IPS-18a (cell line): Measurements from ENCODE around the gene SEMA4D.
A peak's percentile ranks its signal among the peaks of the same experiment; 100 is the strongest.

Experiments
- H3K27ac ChIP-seq: one replicate; pipeline ENCODE4 v1.5.1; 2013; ENCODE audit warnings: low read length
- H3K27me3 ChIP-seq: one replicate; pipeline ENCODE4 v1.6.1; 2013; ENCODE audit warnings: mild to moderate bottlenecking, low read length; ENCODE audit not compliant: control insufficient read depth, insufficient read depth
- H3K36me3 ChIP-seq: one replicate; pipeline ENCODE4 v1.6.1; 2013; ENCODE audit warnings: low read depth, low read length; ENCODE audit not compliant: control insufficient read depth
- H3K4me1 ChIP-seq: one replicate; pipeline ENCODE4 v1.6.1; 2013; ENCODE audit warnings: low read depth, low read length; ENCODE audit not compliant: control insufficient read depth
- H3K4me3 ChIP-seq: one replicate; pipeline ENCODE4 v1.5.1; 2013; ENCODE audit warnings: low read length
- H3K9ac ChIP-seq: one replicate; pipeline ENCODE4 v1.6.1; 2013; ENCODE audit warnings: mild to moderate bottlenecking, low read length, moderate library complexity
- H3K9me3 ChIP-seq: one replicate; pipeline ENCODE4 v1.6.1; 2013; ENCODE audit warnings: low read depth, low read length; ENCODE audit not compliant: control insufficient read depth

Gene SEMA4D

GRCh38 chr9:89497978-89498851 lies at the start of gene SEMA4D:
TSS of gene SEMA4D (minus strand) at chr9:89498113. CDS start at chr9:89405456, 92,657 bp downstream.
- H3K4me1 ChIP-seq: peaks cover 44% of the 10 kb centered on the region
- H3K9me3 ChIP-seq: no peaks in the 10 kb centered on the region
- H3K27me3 ChIP-seq: no peaks in the 10 kb centered on the region
- peak within 1 kb of the TSS; percentile 16 for H3K9ac ChIP-seq
- no peaks in the 10 kb centered on the region for H3K36me3 ChIP-seq
- no peak within 1 kb of the TSS for H3K27ac ChIP-seq
- H3K4me3 ChIP-seq: peak within 1 kb of the TSS; percentile 66

DNA sequence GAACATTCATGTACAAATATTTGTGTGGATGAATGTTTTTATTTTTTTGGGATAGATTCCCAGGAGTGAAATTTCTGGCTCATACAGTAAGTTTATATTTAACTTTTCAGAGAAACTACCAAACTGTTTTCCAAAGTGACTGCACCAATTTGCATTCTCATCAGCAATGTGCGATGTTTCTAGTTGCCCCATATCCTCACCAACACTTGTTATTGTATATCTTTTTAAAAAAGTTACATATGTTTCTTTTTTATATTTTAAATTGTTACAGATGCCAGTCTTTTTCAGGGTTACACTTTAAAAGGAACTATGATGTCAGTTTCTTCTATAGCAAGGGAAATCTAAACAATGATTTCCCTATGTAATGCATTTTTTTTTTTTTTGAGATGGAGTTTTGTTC lies 49.1 kb upstream of the SEMA4D start:
- no peak overlapping the region for H3K4me3 ChIP-seq
- H3K36me3 ChIP-seq: no peaks in the 10 kb centered on the region
- H3K9ac ChIP-seq: no peak overlapping the region
- no peaks in the 10 kb centered on the region for H3K9me3 ChIP-seq
- no peaks in the 10 kb centered on the region for H3K27me3 ChIP-seq
- H3K4me1 ChIP-seq: peaks cover 3% of the 10 kb centered on the region
- H3K27ac ChIP-seq: no peak overlapping the region

GRCh38 chr9:89544279-89544661 lies 46.4 kb upstream of the SEMA4D start:
- no peak overlapping the region for H3K27ac ChIP-seq
- H3K27me3 ChIP-seq: no peaks in the 10 kb centered on the region
- peaks cover 3% of the 10 kb centered on the region for H3K4me1 ChIP-seq
- H3K9me3 ChIP-seq: no peaks in the 10 kb centered on the region
- H3K4me3 ChIP-seq: no peak overlapping the region
- no peaks in the 10 kb centered on the region for H3K36me3 ChIP-seq
- no peak overlapping the region for H3K9ac ChIP-seq

DNA sequence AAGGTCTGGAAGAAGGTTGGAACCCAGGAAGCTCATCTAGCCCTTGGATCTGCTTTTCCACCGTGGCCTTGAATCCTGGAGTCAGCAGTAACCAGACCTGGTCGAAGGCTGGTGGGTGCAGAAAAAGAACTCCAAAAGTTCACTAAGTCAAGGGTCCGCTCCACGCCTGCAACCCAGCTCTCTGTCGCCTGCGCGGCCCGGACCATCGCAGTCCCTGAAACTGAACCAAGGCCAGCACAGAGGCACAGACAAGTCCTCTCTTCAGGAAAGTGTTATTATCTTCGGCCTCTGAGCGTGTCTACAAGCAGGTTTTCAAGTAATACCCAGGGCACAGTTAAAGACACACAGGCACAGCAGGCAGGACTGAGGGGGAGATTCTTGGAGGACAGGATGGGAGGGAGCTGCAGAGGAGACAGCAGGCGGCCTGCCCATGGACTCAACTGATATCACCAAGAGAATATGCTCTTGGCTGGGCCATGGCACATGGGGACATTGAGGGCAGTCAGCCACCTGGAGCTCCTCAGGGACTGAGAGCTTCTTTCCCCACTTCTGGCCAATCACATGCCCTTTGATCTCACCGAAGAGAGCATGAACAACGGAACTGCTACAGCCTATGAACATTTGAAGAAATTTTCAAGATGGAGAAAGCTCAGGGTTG lies 45.8 kb upstream of the SEMA4D start:
- H3K9ac ChIP-seq: no peak overlapping the region
- H3K36me3 ChIP-seq: no peaks in the 10 kb centered on the region
- H3K27me3 ChIP-seq: no peaks in the 10 kb centered on the region
- H3K9me3 ChIP-seq: no peaks in the 10 kb centered on the region
- no peak overlapping the region for H3K4me3 ChIP-seq
- peaks cover 3% of the 10 kb centered on the region for H3K4me1 ChIP-seq
- no peak overlapping the region for H3K27ac ChIP-seq

DNA sequence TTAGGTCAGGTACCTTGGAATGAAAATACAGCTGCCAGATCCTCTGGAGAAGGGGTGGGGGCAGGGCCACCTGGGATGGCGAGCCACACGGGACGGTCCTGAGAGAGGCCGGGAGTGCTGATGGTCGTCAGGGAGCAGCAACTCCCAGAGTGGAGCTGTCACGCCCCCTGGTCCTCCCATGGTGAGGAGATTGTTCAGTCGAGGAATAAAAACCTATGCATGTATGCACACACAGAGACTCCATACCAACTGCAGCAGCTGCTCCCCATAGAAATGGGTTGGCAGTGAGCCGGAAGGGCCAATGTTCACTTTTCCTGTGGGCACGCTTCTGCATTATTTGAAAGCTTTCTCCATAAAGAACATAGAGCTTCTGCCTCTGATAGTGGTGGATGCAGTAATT lies 45.2 kb upstream of the SEMA4D start:
- Histone ChIP-seq H3K27ac (no peak overlapping the region), H3K36me3 (no peaks in the 10 kb centered on the region), H3K4me1 (peaks cover 3% of the 10 kb centered on the region), H3K9ac (no peak overlapping the region), H3K4me3 (no peak overlapping the region), H3K27me3 (no peaks in the 10 kb centered on the region), H3K9me3 (no peaks in the 10 kb centered on the region)

GRCh38 chr9:89542401-89543021 lies 44.6 kb upstream of the SEMA4D start:
- Histone ChIP-seq H3K36me3 (no peaks in the 10 kb centered on the region), H3K9me3 (no peaks in the 10 kb centered on the region), H3K27ac (no peak overlapping the region), H3K4me3 (no peak overlapping the region), H3K9ac (no peak overlapping the region), H3K4me1 (peaks cover 3% of the 10 kb centered on the region), H3K27me3 (no peaks in the 10 kb centered on the region)

GRCh38 chr9:89541798-89542197 lies 43.9 kb upstream of the SEMA4D start:
- no peaks in the 10 kb centered on the region for H3K36me3 ChIP-seq
- H3K9ac ChIP-seq: no peak overlapping the region
- H3K27ac ChIP-seq: no peak overlapping the region
- no peak overlapping the region for H3K4me3 ChIP-seq
- H3K27me3 ChIP-seq: no peaks in the 10 kb centered on the region
- no peaks in the 10 kb centered on the region for H3K9me3 ChIP-seq
- H3K4me1 ChIP-seq: peaks cover 3% of the 10 kb centered on the region

GRCh38 chr9:89539374-89539773 lies 41.5 kb upstream of the SEMA4D start:
- Histone ChIP-seq H3K36me3 (no peaks in the 10 kb centered on the region), H3K9ac (no peak overlapping the region), H3K27ac (no peak overlapping the region), H3K9me3 (no peaks in the 10 kb centered on the region), H3K4me3 (no peak overlapping the region), H3K4me1 (peaks cover 3% of the 10 kb centered on the region), H3K27me3 (no peaks in the 10 kb centered on the region)

DNA sequence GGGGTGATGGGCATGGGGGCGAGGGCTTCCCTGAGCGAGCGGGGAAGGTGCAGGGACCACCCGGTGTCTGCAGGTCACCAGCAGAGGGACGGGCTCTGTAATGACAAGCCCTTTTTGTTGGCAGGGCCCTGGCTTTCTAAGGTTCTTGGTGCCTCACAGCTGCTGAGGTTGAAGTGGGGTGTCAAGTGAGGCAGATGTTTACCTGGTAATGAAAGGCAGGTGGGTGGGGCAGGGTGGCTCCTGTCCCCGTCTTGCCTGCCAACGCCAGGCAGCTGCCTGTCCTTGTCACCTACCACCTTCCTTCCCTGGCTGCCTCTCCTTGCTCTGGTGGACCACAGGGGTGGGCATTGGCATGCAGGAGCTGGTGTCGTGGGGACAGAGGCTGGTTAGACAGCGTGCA lies 41.0 kb upstream of the SEMA4D start:
- no peaks in the 10 kb centered on the region for H3K4me1 ChIP-seq
- H3K36me3 ChIP-seq: no peaks in the 10 kb centered on the region
- H3K27ac ChIP-seq: no peak overlapping the region
- no peaks in the 10 kb centered on the region for H3K9me3 ChIP-seq
- no peaks in the 10 kb centered on the region for H3K27me3 ChIP-seq
- H3K4me3 ChIP-seq: no peak overlapping the region
- H3K9ac ChIP-seq: no peak overlapping the region

DNA sequence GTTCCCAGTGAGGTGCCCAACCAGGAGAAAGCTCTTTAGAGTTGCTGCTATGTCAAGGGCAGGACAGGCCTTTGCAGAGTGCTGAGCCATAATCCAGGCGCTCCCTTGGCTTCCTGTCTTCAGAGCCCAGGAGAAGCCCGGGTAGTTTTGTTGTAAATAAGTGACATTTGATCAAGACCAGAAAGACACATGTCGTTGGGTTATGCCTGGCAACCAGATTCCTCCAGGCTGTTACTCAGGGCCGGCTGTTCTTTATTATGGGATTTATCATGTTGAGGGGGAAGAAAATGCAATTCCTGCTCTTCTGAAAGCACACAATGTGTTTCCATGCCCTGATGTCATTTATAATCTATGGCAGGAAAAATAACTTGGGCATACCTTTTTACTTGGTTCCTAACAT lies 39.3 kb upstream of the SEMA4D start:
- H3K4me1 ChIP-seq: no peaks in the 10 kb centered on the region
- no peaks in the 10 kb centered on the region for H3K9me3 ChIP-seq
- no peak overlapping the region for H3K27ac ChIP-seq
- no peaks in the 10 kb centered on the region for H3K36me3 ChIP-seq
- no peak overlapping the region for H3K9ac ChIP-seq
- no peaks in the 10 kb centered on the region for H3K27me3 ChIP-seq
- H3K4me3 ChIP-seq: no peak overlapping the region

DNA sequence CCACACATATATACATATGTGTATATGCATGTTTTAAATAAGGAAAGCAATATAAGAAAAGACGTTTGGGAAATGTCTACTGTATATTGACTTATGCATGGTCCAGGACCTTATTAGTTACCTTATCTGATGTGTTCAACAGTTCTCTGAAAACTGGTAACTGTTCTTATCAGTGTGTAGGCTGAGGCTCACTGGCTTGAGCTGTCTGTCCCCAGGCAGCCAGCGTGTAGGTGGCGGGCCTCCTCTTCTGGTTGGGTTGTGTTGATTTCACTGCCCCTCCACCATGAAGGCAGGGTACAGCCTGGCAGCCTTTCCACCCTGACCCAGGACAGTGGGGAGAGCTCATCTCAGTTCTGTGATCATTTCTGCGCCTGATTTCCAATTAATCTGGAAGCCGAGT lies 38.7 kb upstream of the SEMA4D start:
- H3K27ac ChIP-seq: no peak overlapping the region
- H3K27me3 ChIP-seq: no peaks in the 10 kb centered on the region
- no peaks in the 10 kb centered on the region for H3K4me1 ChIP-seq
- H3K4me3 ChIP-seq: no peak overlapping the region
- no peak overlapping the region for H3K9ac ChIP-seq
- H3K36me3 ChIP-seq: no peaks in the 10 kb centered on the region
- H3K9me3 ChIP-seq: no peaks in the 10 kb centered on the region
